ENCODE data around the gene ZNF385B. TPM values are rescaled to one million over a fixed set of nuclear protein-coding genes. Genes with fewer than 3 reads are reported as not detected.

Gene ZNF385B
- total RNA-seq, 2 donors from 2014 or later, result not detected

DNA sequence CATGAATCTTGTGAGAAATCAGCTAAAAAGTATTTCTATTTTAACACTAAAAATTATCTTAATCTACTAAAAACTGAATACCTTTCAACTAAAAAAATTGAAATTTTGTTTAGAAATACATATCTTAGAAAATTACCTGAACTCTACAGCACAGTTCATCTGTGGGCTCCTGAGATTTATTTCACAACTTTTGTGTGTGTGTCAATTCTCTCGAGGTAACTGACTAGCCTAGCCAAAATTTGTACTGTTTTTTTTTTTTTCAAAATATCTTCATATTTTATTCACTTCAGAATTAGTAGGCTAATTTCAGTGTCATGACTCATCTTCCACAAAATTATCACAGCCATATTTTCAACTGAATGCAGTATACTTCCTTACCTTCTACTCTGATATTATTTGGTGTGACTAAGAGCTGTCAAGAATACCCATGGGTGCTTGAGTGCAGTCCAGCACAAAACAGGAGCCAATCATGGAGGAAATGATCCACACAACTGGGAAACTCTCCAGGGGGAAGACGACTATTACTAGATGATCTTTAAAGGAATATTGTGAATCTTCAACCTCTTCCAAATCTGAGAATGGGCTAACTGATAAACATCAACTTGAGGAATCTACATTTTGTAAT, 174.6 kb downstream of the ZNF385B start:
- no peak for ATAC-seq
- no peak for DNase-seq (ENCODE audit: low spot score in 2 of 2)
- Mint-ChIP-seq H3K27ac (no peak overlapping the region), H3K36me3 (no peaks in the 10 kb centered on the region), H3K9me3 (no peaks in the 10 kb centered on the region)

GRCh38 chr2:179686069-179686468, 175.3 kb downstream of the ZNF385B start:
- DNase-seq (ENCODE audit: low spot score in 2 of 2) (no peak), ATAC-seq (no peak)
- Mint-ChIP-seq H3K36me3 (no peaks in the 10 kb centered on the region), H3K27ac (no peak overlapping the region), H3K9me3 (no peaks in the 10 kb centered on the region)

- no peak for DNase-seq (ENCODE audit: low spot score in 2 of 2)
- H3K9me3 Mint-ChIP-seq, result no peaks in the 10 kb centered on the region
- H3K36me3 Mint-ChIP-seq, result no peaks in the 10 kb centered on the region
- H3K27ac Mint-ChIP-seq, result no peak overlapping the region
- ATAC-seq, result no peak
Observed at GRCh38 chr2:179685146-179685545, 176.3 kb downstream of the ZNF385B start.

DNA sequence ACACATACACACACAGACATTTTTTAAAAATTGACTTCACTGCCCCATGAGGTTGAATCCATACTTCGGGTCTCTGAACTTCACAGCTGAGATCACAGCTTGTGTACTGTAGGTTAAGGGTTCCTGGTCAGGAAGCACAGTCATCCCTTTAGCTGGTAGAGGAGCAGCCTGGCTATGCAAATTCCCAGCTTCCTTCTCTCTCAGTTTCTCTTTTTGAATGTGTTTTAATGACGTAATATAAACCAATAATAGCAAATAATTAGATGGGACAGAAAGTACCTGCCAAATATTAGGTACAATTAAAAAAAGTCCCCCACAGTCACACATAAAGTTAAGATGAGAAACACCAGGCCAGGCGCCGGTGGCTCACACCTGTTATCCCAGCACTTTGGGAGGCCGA, 178.7 kb downstream of the ZNF385B start:
- Mint-ChIP-seq H3K36me3 (no peaks in the 10 kb centered on the region), H3K9me3 (no peaks in the 10 kb centered on the region), H3K27ac (no peak overlapping the region)
- ATAC-seq (no peak), DNase-seq (ENCODE audit: low spot score in 2 of 2) (no peak)

GRCh38 chr2:179677746-179678505, 183.5 kb downstream of the ZNF385B start:
- Mint-ChIP-seq H3K9me3 (peaks cover 0 to 8% of the 10 kb centered on the region in 2 donors), H3K36me3 (no peaks in the 10 kb centered on the region), H3K27ac (no peak overlapping the region)
- ATAC-seq, result no peak
- no peak for DNase-seq (ENCODE audit: low spot score in 2 of 2)

GRCh38 chr2:179677077-179677688, 184.2 kb downstream of the ZNF385B start:
- H3K36me3 Mint-ChIP-seq, result no peaks in the 10 kb centered on the region
- DNase-seq (ENCODE audit: low spot score in 2 of 2) (no peak), ATAC-seq (no peak)
- H3K27ac Mint-ChIP-seq, result no peak overlapping the region
- H3K9me3 Mint-ChIP-seq, result peaks cover 0 to 8% of the 10 kb centered on the region in 2 donors

GRCh38 chr2:179675435-179675834, 186.0 kb downstream of the ZNF385B start:
- ATAC-seq, result no peak
- Mint-ChIP-seq H3K27ac (no peak overlapping the region), H3K36me3 (no peaks in the 10 kb centered on the region), H3K9me3 (peaks cover 0 to 8% of the 10 kb centered on the region in 2 donors)
- DNase-seq (ENCODE audit: low spot score in 2 of 2), result no peak

DNA sequence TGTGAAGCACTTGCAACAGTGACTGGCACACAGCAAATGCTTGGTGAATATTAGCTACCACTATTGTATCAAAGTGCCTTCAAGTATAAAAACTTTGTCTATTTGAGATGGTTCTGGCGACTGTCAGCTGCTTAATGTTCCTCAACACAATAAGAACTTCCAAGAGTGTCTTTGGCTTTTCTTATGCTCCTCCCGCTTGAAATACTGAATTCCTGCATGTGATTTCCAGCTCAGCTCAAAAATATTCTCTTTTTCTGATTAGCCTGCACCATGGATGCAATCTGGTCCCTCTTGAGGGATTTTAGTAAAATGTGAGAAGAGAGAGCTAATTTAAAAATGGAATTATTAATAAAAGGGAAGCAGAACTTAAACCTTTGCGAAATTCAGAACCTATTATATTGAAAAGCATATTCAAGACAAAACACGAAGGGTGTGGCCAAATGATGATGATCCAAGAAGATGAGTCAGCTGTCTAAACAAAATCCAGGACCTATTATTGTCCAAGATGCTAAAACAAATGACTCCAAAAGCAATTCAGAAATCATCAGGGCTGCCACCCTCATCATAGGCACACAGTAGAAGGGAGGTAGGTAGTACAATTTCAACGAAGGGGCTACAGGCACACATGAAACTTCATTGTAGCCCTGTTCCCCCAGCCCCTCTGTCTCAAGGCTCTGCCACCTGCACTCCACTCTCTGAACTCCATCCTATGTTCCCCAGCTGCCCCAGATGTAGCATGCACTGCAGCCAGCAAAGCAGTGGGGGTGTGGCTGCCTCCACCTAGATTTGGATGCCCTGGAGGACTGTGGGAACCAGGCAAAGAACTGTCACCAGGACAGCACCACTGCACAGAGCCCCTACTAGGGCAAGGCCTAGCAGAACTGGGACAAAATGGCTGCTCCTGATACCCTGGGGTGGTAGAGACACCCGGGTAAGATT, 190.1 kb downstream of the ZNF385B start:
- H3K36me3 Mint-ChIP-seq, result no peaks in the 10 kb centered on the region
- peaks cover 0 to 5% of the 10 kb centered on the region in 2 donors for H3K9me3 Mint-ChIP-seq
- ATAC-seq (no peak), DNase-seq (ENCODE audit: low spot score in 2 of 2) (no peak)
- no peak overlapping the region for H3K27ac Mint-ChIP-seq

DNA sequence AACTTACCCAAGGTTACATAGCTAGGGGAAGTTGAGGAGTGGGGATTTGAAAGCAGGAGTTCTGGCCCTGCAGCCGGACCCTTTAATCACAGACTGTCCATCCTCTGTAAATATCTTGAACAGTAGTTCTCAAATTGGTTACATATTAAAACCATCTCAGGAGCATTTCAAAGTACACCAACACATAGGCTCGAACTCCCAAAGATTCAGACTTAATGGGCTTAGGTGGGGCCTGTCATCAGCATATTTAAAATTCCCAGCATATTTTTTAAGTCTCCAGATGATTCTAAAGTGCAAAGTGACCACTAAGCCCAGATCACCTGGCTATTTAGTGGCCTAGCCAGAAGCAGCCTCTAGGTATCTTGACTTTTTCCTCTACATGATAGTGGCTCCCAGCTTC, 192.2 kb downstream of the ZNF385B start:
- Mint-ChIP-seq H3K9me3 (no peaks in the 10 kb centered on the region), H3K36me3 (no peaks in the 10 kb centered on the region), H3K27ac (no peak overlapping the region)
- no peak for DNase-seq (ENCODE audit: low spot score in 2 of 2)
- no peak for ATAC-seq

GRCh38 chr2:179664972-179665812, 196.2 kb downstream of the ZNF385B start:
- ATAC-seq (no peak), DNase-seq (ENCODE audit: low spot score in 2 of 2) (no peak)
- no peaks in the 10 kb centered on the region for H3K9me3 Mint-ChIP-seq
- no peak overlapping the region for H3K27ac Mint-ChIP-seq
- no peaks in the 10 kb centered on the region for H3K36me3 Mint-ChIP-seq

DNA sequence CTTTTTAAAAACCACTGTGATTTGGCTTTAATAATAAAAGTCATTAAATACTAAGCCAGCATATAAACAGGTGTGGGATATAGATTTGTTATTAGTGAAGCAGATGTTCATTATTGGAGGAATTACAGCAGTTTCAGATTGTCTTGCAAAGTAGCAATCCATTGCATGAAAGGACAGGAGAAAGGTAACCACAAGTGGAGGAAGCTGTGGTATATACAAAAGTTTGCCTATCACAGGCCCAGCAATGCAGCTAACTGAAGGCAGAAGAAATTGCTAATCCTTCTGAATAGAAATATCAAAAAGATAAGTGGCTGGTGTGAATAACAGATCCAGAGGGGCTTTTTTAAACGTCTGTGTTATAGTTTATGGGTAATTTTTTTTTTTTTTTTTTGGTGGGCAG, 199.4 kb downstream of the ZNF385B start:
- H3K27ac Mint-ChIP-seq, result no peak overlapping the region
- DNase-seq (ENCODE audit: low spot score in 2 of 2) (no peak), ATAC-seq (no peak)
- H3K36me3 Mint-ChIP-seq, result no peaks in the 10 kb centered on the region
- no peaks in the 10 kb centered on the region for H3K9me3 Mint-ChIP-seq

- DNase-seq (ENCODE audit: low spot score in 2 of 2) (no peak), ATAC-seq (no peak)
- H3K27ac Mint-ChIP-seq, result no peak overlapping the region
- no peaks in the 10 kb centered on the region for H3K36me3 Mint-ChIP-seq
- no peaks in the 10 kb centered on the region for H3K9me3 Mint-ChIP-seq
Observed at GRCh38 chr2:179657068-179657595, 204.3 kb downstream of the ZNF385B start.

- Mint-ChIP-seq H3K27ac (no peak overlapping the region), H3K36me3 (no peaks in the 10 kb centered on the region), H3K9me3 (no peaks in the 10 kb centered on the region)
- ATAC-seq, result no peak
- DNase-seq (ENCODE audit: low spot score in 2 of 2), result no peak
Observed at GRCh38 chr2:179655627-179656026, 205.8 kb downstream of the ZNF385B start.

- H3K9me3 Mint-ChIP-seq, result no peaks in the 10 kb centered on the region
- H3K36me3 Mint-ChIP-seq, result no peaks in the 10 kb centered on the region
- no peak overlapping the region for H3K27ac Mint-ChIP-seq
- no peak for ATAC-seq
- DNase-seq (ENCODE audit: low spot score in 2 of 2), result no peak
Observed at GRCh38 chr2:179654806-179655205, 206.6 kb downstream of the ZNF385B start.

- no peak overlapping the region for H3K27ac Mint-ChIP-seq
- no peak for ATAC-seq
- no peaks in the 10 kb centered on the region for H3K9me3 Mint-ChIP-seq
- no peaks in the 10 kb centered on the region for H3K36me3 Mint-ChIP-seq
- DNase-seq (ENCODE audit: low spot score in 2 of 2), result no peak
Observed at GRCh38 chr2:179652296-179652695, 209.1 kb downstream of the ZNF385B start.

- ATAC-seq, result no peak
- Mint-ChIP-seq H3K9me3 (no peaks in the 10 kb centered on the region), H3K36me3 (no peaks in the 10 kb centered on the region), H3K27ac (no peak overlapping the region)
- no peak for DNase-seq (ENCODE audit: low spot score in 2 of 2)
Observed at GRCh38 chr2:179650420-179650819, 211.0 kb downstream of the ZNF385B start.

Measured in activated naive CD4-positive, alpha-beta T cell treated with anti-CD3 and anti-CD28 coated beads, Interleukin-2, amount 50 U/mL, for 72 hours (primary cell).